HG02943 (cell line): ENCODE measurements around the gene BEND4.

Source experiments
- ATAC-seq: cut with Tn5 transposase; IDR thresholded peaks from one replicate; pipeline ENCODE4 v1.9.1; 2021; ENCODE audit warnings: mild to moderate bottlenecking, low read depth, moderate library complexity; ENCODE audit not compliant: unreplicated experiment

Gene BEND4

GRCh38 chr4:42119886-42120285 is 32.6 kb downstream of the BEND4 start:
- no peak for ATAC-seq

DNA sequence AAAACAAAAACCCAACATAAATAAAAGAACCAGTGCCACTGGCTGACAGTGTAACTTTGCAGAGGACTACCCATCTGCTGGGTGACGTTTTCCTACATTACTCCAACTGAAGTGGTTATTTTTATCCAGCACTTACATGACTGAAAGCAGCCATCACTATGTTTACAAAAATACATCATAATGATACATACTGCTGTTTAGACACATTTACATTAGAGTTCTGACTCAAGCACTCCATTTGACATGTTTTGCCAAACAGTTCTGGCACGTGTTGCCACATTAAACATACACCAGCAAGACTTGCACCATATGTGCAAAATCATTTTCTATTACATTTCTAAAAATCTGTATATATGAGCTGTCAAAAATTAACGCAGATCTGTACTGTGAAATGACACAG is 39.6 kb downstream of the BEND4 start:
- ATAC-seq = no peak

- ATAC-seq = no peak
Observed at GRCh38 chr4:42104521-42104920, 47.9 kb downstream of the BEND4 start.

DNA sequence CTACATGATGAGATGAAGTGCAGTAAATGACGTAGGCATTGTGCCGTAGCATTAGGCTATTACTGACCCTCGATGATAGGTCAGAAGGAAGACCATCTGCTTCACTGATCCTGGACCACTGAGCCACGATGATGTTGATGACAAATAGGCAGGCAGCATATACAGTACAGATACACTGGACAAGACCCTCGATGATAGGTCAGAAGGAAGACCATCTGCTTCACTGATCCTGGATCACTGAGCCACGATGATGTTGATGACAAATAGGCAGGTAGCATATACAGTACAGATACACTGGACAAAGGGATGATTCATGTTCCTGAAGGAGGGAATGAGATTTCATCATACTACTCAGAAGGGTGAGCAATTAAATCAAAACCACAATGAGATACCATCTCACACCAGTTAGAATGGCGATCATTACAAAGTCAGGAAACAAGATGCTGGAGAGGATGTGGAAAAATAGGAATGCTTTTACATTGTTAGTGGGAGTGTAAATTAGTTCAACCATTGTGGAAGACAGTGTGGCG is 50.9 kb downstream of the BEND4 start:
- ATAC-seq = no peak

DNA sequence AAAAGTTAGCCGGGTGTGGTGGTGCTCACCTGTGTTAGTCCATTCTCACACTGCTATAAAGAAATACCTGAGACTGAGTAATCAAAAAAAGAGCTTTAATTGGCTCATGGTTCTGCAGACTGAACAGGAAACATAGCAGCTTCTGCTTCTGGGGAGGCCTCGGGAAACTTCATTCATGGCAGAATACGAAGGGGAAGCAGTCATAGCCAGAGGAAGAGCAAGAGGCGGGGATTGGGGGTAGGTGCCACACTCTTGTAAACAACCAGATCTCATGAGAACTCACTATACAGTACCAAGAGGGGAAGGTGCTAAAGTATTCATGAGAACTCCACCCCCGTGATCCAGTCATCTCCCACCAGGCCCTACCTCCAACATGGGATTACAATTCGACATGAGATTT is 64.1 kb downstream of the BEND4 start:
- ATAC-seq = no peak

GRCh38 chr4:42083816-42084215 is 68.6 kb downstream of the BEND4 start:
- ATAC-seq = no peak

- ATAC-seq = peak; percentile 53
Observed at GRCh38 chr4:42080306-42080705, 72.1 kb downstream of the BEND4 start.

DNA sequence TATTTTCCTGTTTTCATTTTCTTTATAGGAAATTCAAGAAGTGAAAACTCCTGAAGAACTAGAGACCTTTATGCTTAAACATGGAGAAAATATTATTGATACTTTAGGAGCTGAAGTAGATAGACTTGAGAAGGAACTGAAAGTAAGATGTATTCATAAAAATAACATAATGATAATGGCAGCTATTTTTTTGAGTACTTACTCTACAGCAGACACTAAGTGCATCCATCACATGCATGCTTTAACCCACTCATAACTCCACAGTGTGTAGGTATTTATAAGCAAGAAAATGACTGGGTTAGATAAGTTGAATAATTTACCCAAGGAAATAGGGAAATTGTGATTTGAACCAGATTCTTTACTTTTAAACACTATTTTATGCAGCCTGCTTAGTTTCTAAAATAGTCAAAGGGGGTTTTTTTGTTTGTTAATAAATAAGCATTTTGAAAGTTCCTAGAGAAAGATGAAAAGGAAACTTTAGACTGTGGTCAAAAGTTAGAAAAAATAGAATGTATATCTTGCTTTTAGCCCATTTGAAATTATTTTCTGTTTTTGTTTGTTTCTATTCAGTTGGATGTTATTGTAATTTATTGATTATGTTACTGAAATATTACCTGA is 74.2 kb downstream of the BEND4 start:
- ATAC-seq = peak; percentile 72

- ATAC-seq = no peak
Observed at GRCh38 chr4:42074294-42074693, 78.2 kb downstream of the BEND4 start.

- no peak for ATAC-seq
Observed at GRCh38 chr4:42070463-42070862, 82.0 kb downstream of the BEND4 start.

DNA sequence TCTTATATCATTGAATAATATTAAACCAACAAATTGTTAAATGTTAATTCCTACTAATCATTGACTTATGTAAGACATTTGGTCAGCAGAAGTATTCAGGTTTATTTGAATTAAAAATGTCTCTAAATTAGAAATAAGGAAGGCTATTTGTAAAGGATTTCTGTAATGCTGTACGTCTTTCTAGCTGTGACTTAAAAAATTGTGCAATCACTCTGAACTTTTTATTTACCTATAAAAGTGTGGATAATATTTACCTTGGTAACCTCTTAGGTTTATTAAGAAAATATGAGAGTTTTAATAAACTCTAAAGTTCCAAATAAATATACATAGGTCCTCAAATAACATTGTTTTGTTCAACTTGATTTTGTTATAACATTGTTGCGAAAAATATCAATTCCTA is 85.2 kb downstream of the BEND4 start:
- no peak for ATAC-seq

DNA sequence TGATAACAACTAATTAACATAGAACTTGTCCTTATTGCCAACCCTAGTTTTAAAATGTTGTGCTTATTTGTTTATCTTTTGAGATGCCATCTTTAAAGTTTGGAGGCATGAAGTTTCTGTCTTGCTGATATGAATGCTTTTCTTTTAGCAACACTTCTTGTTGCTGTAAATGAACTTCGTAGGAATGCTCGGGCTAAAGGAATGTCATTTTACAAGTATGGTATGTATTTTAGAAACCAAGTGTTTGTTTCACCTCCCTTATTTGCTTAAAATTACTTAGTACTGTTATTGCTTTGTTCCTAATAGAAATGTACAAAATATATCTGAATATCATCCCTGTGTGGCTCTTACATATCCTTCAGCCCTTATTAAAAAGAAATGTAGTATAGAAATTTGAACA is 86.1 kb downstream of the BEND4 start:
- ATAC-seq = no peak
